Parathyroid adenoma (tissue), 2 donors: ENCODE measurements around the gene ZC3H12C.
A peak's percentile ranks its signal among the peaks of the same experiment; 100 is the strongest.

ENCODE experiments used
- H2AFZ ChIP-seq: fragments of 300-600 bp; sonication (generic); one replicate; pipeline ENCODE4 v1.7.0; 2017; ENCODE audit warnings: antibody characterized with exemption, mild to moderate bottlenecking
- H3K27ac ChIP-seq: fragments of 300-600 bp; sonication (generic); one replicate; pipeline ENCODE4 v1.7.0; 2017
- H3K27me3 ChIP-seq: fragments of 300-600 bp; sonication (generic); one replicate; pipeline ENCODE4 v1.7.0; 2017; ENCODE audit warnings: low read length; ENCODE audit not compliant: control insufficient read depth, insufficient read depth
- H3K36me3 ChIP-seq: fragments of 300-600 bp; sonication (generic); one replicate; pipeline ENCODE4 v1.7.0; 2017; ENCODE audit warnings: low read length; ENCODE audit not compliant: control insufficient read depth, insufficient read depth
- H3K4me1 ChIP-seq: fragments of 300-600 bp; sonication (generic); one replicate; pipeline ENCODE4 v1.7.0; 2017; ENCODE audit warnings: control low read depth
- H3K4me2 ChIP-seq: fragments of 300-600 bp; sonication (generic); one replicate; pipeline ENCODE4 v1.7.0; 2017; ENCODE audit warnings: low read length
- H3K4me3 ChIP-seq: fragments of 300-600 bp; sonication (generic); one replicate; pipeline ENCODE4 v1.7.0; 2017; ENCODE audit warnings: low read depth, low read length
- H3K79me2 ChIP-seq: fragments of 300-600 bp; sonication (generic); one replicate; pipeline ENCODE4 v1.7.0; 2017; ENCODE audit warnings: control low read depth
- H3K9ac ChIP-seq: fragments of 300-600 bp; sonication (generic); one replicate; pipeline ENCODE4 v1.7.0; 2017; ENCODE audit warnings: mild to moderate bottlenecking
- H3K9me3 ChIP-seq: fragments of 300-600 bp; sonication (generic); one replicate; pipeline ENCODE4 v1.7.0; 2017; ENCODE audit warnings: low read length; ENCODE audit not compliant: control insufficient read depth
- TF ChIP-seq, protein P1 (sequence below): fragments of 300-600 bp; sonication (generic); IDR thresholded peaks from one replicate; pipeline ENCODE4 v1.7.0; 2017; ENCODE audit warnings: antibody characterized with exemption, mild to moderate bottlenecking
- donor health status: primary hyperparathyroidism.

Gene ZC3H12C

DNA sequence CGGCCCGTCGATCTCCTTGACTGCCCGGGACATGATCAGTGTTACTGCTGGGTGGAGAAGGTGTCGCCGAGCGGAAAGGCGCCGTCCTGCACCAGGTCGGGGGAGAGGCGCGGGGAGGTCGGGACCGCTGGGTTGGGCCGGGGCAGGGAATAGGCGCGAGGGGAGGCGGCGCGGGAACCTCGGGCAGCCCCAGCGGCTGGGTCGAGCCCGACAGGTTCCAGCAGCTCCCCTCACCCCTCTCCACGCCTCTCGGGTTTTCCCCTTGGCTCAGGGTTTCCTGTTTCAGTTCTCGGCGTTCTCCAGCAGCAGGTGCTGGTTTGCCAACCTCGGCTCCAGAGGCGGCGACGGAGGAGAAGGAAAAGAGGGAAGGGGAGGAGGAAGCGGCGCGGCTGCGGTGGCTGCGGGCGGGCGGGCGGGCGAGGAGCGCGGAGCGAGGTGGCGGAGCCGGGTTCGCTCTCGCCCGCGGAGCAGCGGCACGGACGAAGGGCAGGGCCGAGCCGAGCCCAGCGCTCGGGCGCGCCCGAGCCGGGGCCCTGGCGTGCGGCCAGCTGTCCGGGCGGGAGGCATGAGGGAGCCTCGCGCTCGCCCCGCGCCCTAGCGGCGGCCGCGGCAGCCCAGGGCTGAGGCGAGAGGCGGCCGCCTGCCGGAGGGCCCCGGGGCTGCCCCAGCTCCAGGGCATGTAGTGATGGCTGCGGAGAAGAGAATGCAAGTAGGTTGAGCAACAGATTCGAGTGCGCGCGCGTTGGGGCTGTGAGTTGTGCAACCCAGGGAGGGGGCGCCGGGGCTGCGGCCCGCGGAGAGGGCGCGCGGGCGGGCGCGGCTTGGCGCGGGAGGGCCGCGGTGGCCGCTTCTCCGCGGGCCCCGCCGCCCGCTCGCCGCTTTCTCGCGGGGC lies at the start of gene ZC3H12C:
Gene ZC3H12C (plus strand): TSS at position 878 of the 892 bp plus-strand sequence. CDS start 20 bp downstream, outside the sequence.
- Histone ChIP-seq H3K9ac (no peak within 1 kb of the TSS), H3K27me3 (no peaks in the 10 kb centered on the region), H3K79me2 (peaks cover 7% of the 10 kb centered on the region), H3K27ac (peak within 1 kb of the TSS; percentile 87), H3K36me3 (no peaks in the 10 kb centered on the region), H3K4me3 (peak within 1 kb of the TSS; percentile 59), H3K9me3 (no peaks in the 10 kb centered on the region), H2AFZ (peak within 1 kb of the TSS; percentile 84), H3K4me1 (peaks cover 3% of the 10 kb centered on the region), H3K4me2 (peak within 1 kb of the TSS; percentile 39)
- TF ChIP-seq, protein P1, sequence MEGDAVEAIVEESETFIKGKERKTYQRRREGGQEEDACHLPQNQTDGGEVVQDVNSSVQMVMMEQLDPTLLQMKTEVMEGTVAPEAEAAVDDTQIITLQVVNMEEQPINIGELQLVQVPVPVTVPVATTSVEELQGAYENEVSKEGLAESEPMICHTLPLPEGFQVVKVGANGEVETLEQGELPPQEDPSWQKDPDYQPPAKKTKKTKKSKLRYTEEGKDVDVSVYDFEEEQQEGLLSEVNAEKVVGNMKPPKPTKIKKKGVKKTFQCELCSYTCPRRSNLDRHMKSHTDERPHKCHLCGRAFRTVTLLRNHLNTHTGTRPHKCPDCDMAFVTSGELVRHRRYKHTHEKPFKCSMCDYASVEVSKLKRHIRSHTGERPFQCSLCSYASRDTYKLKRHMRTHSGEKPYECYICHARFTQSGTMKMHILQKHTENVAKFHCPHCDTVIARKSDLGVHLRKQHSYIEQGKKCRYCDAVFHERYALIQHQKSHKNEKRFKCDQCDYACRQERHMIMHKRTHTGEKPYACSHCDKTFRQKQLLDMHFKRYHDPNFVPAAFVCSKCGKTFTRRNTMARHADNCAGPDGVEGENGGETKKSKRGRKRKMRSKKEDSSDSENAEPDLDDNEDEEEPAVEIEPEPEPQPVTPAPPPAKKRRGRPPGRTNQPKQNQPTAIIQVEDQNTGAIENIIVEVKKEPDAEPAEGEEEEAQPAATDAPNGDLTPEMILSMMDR, result no peak

- H3K36me3 ChIP-seq, result no peaks in the 10 kb centered on the region
- H3K27ac ChIP-seq, result no peak overlapping the region
- no peak overlapping the region for H3K4me2 ChIP-seq
- H3K9ac ChIP-seq, result no peak overlapping the region
- no peaks in the 10 kb centered on the region for H3K79me2 ChIP-seq
- H3K27me3 ChIP-seq, result no peaks in the 10 kb centered on the region
- H3K9me3 ChIP-seq, result no peaks in the 10 kb centered on the region
- H2AFZ ChIP-seq, result no peak overlapping the region
- no peak overlapping the region for H3K4me3 ChIP-seq
- TF ChIP-seq, protein P1, result no peak
- H3K4me1 ChIP-seq, result no peaks in the 10 kb centered on the region
Observed at GRCh38 chr11:110044226-110044968, 48.8 kb upstream of the ZC3H12C start.

DNA sequence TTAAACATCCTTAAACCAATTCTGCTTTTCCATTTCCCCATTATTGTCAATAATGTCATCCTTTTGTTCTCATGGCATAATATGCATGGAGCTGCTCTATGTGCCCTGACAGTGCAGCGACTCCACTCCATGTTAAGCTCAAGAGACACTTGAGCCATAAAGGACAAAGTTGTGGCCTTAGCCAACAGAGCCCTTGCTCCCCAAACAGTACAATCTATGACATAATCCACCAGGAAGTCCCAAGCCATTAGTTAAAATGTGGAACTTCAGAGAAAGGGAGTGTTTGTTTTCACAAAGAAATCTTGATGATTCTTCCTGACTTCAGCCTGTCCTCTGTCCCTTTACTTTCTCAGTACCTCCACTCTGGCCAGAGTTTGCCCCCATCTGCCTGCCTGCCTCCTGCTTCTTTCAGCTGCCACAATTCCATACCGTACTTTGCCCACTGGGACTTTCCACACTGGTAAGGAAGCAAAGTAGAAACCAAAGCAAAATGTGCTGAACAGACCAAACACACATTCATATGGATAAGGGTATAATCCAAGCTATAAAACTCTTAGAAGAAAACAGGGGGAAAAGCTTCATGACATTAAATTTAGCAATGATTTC lies 46.3 kb upstream of the ZC3H12C start:
- Histone ChIP-seq H3K4me2 (no peak overlapping the region), H3K4me1 (no peaks in the 10 kb centered on the region), H3K9me3 (no peaks in the 10 kb centered on the region), H3K27me3 (no peaks in the 10 kb centered on the region), H3K27ac (no peak overlapping the region), H2AFZ (no peak overlapping the region), H3K4me3 (no peak overlapping the region), H3K79me2 (no peaks in the 10 kb centered on the region), H3K9ac (no peak overlapping the region), H3K36me3 (no peaks in the 10 kb centered on the region)
- TF ChIP-seq, protein P1, result no peak

GRCh38 chr11:110049501-110050200 lies 43.5 kb upstream of the ZC3H12C start:
- Histone ChIP-seq H3K4me1 (no peaks in the 10 kb centered on the region), H2AFZ (no peak overlapping the region), H3K4me2 (no peak overlapping the region), H3K79me2 (no peaks in the 10 kb centered on the region), H3K9me3 (no peaks in the 10 kb centered on the region), H3K36me3 (no peaks in the 10 kb centered on the region), H3K4me3 (no peak overlapping the region), H3K27ac (no peak overlapping the region), H3K9ac (no peak overlapping the region), H3K27me3 (no peaks in the 10 kb centered on the region)
- TF ChIP-seq, protein P1, result no peak
